Colonic mucosa (tissue), 4 donors: ENCODE data around the gene CNTNAP5. TPM values are rescaled to one million over a fixed set of nuclear protein-coding genes. Genes with fewer than 3 reads are reported as not detected.

Experiments used
- DNase-seq: peaks from one replicate; pipeline ENCODE4 v3.0.0-alpha.2; 2020
- H3K27ac ChIP-seq: fragments of 200-600 bp; one replicate; pipeline ENCODE4 v1.8.0; 2021
- H3K27me3 ChIP-seq: fragments of 200-600 bp; one replicate; pipeline ENCODE4 v1.8.0; 2021
- H3K36me3 ChIP-seq: fragments of 200-600 bp; one replicate; pipeline ENCODE4 v1.8.0; 2021
- H3K4me1 ChIP-seq: fragments of 200-600 bp; one replicate; pipeline ENCODE4 v1.8.0; 2021; ENCODE audit warnings: mild to moderate bottlenecking
- H3K4me3 ChIP-seq: fragments of 200-600 bp; one replicate; pipeline ENCODE4 v1.8.0; 2021
- H3K9ac ChIP-seq, 2 donors: one replicate each; pipeline ENCODE4 v1.7.0; 2013; ENCODE audit warnings: control low read depth in 2 of 2, low read depth in 2 of 2, low read length in 2 of 2
- H3K9me3 ChIP-seq: fragments of 200-600 bp; one replicate; pipeline ENCODE4 v1.8.0; 2021
- CTCF ChIP-seq: fragments of 200-600 bp; IDR thresholded peaks from one replicate; pipeline ENCODE4 v1.8.0; 2022; ENCODE audit warnings: antibody characterized with exemption, mild to moderate bottlenecking
- intact Hi-C: fragments of 100-400 bp; cut with DNase I; formaldehyde crosslinking; loops from one replicate; pipeline ENCODE4 v1.14.1; 2022
- total RNA-seq, 2 donors: library from RNA; stranded (reverse); fragmentation: NEBNext Ultra II Directional in 1 of 2; extraction: Animal tissue kit (Norgen Biotek cat#: 25700) in 1 of 2; gene quantifications; one replicate each; pipeline ENCODE4 v1.2.1, GENCODE V29; 2021
- donor health status: healthy.
- donor health status: DM: no; HTN: no; CAD: no.
- donor health status: DM: no; HTN: no; CAD: no.

The CNTNAP5 gene
- total RNA-seq, 2 donors from 2014 or later = 0.35 TPM; not detected in 1

- no peak for TF ChIP-seq CTCF
- intact Hi-C loops = no loop called here
- H3K27ac ChIP-seq = no peak overlapping the region
- no peaks in the 10 kb centered on the region for H3K4me1 ChIP-seq
- no peak overlapping the region for H3K4me3 ChIP-seq
- H3K27me3 ChIP-seq = no peaks in the 10 kb centered on the region
- no peak for DNase-seq
- H3K36me3 ChIP-seq = no peaks in the 10 kb centered on the region
- H3K9me3 ChIP-seq = no peaks in the 10 kb centered on the region
- H3K9ac ChIP-seq = no peak overlapping the region
Measured at GRCh38 chr2:124315221-124315880, 290.3 kb downstream of the CNTNAP5 start.

GRCh38 chr2:124316133-124316532 is 291.0 kb downstream of the CNTNAP5 start:
- Histone ChIP-seq H3K36me3 (no peaks in the 10 kb centered on the region), H3K4me3 (no peak overlapping the region), H3K9me3 (no peaks in the 10 kb centered on the region), H3K27ac (no peak overlapping the region), H3K9ac (no peak overlapping the region), H3K27me3 (no peaks in the 10 kb centered on the region), H3K4me1 (no peaks in the 10 kb centered on the region)
- TF ChIP-seq CTCF = no peak
- DNase-seq = no peak
- intact Hi-C loops = no loop called here

DNA sequence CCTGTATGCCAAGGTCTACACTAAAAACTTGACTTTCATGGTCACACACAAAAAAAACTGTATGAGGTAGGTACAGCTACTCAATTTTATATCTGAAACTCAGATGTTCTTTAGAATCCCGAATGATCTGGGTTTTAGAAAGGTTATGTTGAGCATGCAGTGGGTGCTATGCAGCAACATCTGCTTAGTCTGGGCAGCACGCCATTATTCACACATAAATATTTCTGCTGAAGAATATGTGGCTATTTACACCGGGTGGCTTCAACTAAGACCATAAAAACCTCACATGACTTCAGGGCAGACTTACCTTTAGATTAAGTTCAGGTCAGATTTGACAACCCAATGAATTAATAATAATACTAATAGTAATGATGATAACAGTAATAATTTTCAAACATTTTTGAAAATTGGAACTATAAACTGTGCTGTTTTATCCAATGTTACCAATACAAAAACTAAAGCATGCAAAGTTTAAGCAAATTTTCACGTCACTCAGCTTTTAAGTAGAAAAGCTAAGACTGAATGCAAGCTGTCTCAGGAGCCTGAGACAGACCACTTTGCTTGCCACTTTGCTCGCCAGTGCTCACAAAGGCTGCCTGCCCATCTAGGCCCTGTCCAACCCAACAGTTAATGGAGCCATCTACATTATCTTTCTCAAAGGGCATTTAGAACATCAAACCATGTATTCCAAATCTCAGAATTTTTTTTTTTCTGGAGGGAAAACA is 292.0 kb downstream of the CNTNAP5 start:
- H3K9me3 ChIP-seq = no peaks in the 10 kb centered on the region
- H3K36me3 ChIP-seq = no peaks in the 10 kb centered on the region
- H3K4me3 ChIP-seq = no peak overlapping the region
- DNase-seq = no peak
- TF ChIP-seq CTCF = no peak
- H3K27ac ChIP-seq = no peak overlapping the region
- intact Hi-C loops = no loop called here
- H3K9ac ChIP-seq = no peak overlapping the region
- H3K27me3 ChIP-seq = no peaks in the 10 kb centered on the region
- H3K4me1 ChIP-seq = no peaks in the 10 kb centered on the region

- no peak overlapping the region for H3K9ac ChIP-seq
- H3K27me3 ChIP-seq = no peaks in the 10 kb centered on the region
- intact Hi-C loops = no loop called here
- H3K9me3 ChIP-seq = no peaks in the 10 kb centered on the region
- H3K4me3 ChIP-seq = no peak overlapping the region
- H3K4me1 ChIP-seq = no peaks in the 10 kb centered on the region
- no peaks in the 10 kb centered on the region for H3K36me3 ChIP-seq
- H3K27ac ChIP-seq = no peak overlapping the region
- no peak for TF ChIP-seq CTCF
- no peak for DNase-seq
Measured at GRCh38 chr2:124317628-124318027, 292.5 kb downstream of the CNTNAP5 start.

- intact Hi-C loops = no loop called here
- TF ChIP-seq CTCF = no peak
- no peaks in the 10 kb centered on the region for H3K36me3 ChIP-seq
- H3K4me3 ChIP-seq = no peak overlapping the region
- no peak overlapping the region for H3K27ac ChIP-seq
- H3K9me3 ChIP-seq = no peaks in the 10 kb centered on the region
- H3K4me1 ChIP-seq = no peaks in the 10 kb centered on the region
- H3K9ac ChIP-seq = no peak overlapping the region
- no peaks in the 10 kb centered on the region for H3K27me3 ChIP-seq
- no peak for DNase-seq
Measured at GRCh38 chr2:124318913-124319312, 293.8 kb downstream of the CNTNAP5 start.
